ENCODE results near the gene SST.

- TF ChIP-seq, protein P1, sequence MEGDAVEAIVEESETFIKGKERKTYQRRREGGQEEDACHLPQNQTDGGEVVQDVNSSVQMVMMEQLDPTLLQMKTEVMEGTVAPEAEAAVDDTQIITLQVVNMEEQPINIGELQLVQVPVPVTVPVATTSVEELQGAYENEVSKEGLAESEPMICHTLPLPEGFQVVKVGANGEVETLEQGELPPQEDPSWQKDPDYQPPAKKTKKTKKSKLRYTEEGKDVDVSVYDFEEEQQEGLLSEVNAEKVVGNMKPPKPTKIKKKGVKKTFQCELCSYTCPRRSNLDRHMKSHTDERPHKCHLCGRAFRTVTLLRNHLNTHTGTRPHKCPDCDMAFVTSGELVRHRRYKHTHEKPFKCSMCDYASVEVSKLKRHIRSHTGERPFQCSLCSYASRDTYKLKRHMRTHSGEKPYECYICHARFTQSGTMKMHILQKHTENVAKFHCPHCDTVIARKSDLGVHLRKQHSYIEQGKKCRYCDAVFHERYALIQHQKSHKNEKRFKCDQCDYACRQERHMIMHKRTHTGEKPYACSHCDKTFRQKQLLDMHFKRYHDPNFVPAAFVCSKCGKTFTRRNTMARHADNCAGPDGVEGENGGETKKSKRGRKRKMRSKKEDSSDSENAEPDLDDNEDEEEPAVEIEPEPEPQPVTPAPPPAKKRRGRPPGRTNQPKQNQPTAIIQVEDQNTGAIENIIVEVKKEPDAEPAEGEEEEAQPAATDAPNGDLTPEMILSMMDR (IDR thresholded peaks at IDR 0.05): no peak
- TF ChIP-seq POLR2AphosphoS5 (IDR thresholded peaks at IDR 0.05): no peak
Observed at GRCh38 chr3:187669675-187670504, at the start of gene SST.
